Stimulated activated CD4-positive, alpha-beta T cell treated with anti-CD3 and anti-CD28 coated beads, Interleukin-12 subunit alpha, Interleukin-12 subunit beta, amount 100 ng/mL, for 48 hours (primary cell): ENCODE results near the gene ZNF823.

Experiments
- DNase-seq, 3 donors: peaks; one replicate each; pipeline ENCODE4 v3.0.0-alpha.2; 2020; ENCODE audit warnings: low read depth in 2 of 3, low spot score in 1 of 3

The ZNF823 gene

GRCh38 chr19:11737964-11738745, 591 bp downstream of the ZNF823 start:
- DNase-seq = peak in 2 of 3 donors; percentile 5 to 9

- no peak for DNase-seq
Measured at GRCh38 chr19:11736696-11737095, 2.0 kb downstream of the ZNF823 start.

- no peak for DNase-seq
Measured at GRCh38 chr19:11735375-11735774, 3.4 kb downstream of the ZNF823 start.

- DNase-seq = no peak
Measured at GRCh38 chr19:11729586-11729985, 9.2 kb downstream of the ZNF823 start.

- DNase-seq = no peak
Measured at GRCh38 chr19:11722414-11722813, 16.3 kb downstream of the ZNF823 start.

GRCh38 chr19:11721681-11722080, 17.1 kb downstream of the ZNF823 start:
- no peak for DNase-seq

- DNase-seq = no peak
Measured at GRCh38 chr19:11710313-11710712, 28.4 kb downstream of the ZNF823 start.

- no peak for DNase-seq
Measured at GRCh38 chr19:11708457-11708856, 30.3 kb downstream of the ZNF823 start.

GRCh38 chr19:11705474-11705873, 33.3 kb downstream of the ZNF823 start:
- no peak for DNase-seq

- no peak for DNase-seq
Measured at GRCh38 chr19:11704626-11705025, 34.1 kb downstream of the ZNF823 start.

- no peak for DNase-seq
Measured at GRCh38 chr19:11699931-11700794, 38.6 kb downstream of the ZNF823 start.

- DNase-seq = no peak
Measured at GRCh38 chr19:11698231-11698630, 40.5 kb downstream of the ZNF823 start.

- DNase-seq = no peak
Measured at GRCh38 chr19:11697284-11697855, 41.4 kb downstream of the ZNF823 start.

- peak; percentile 84 to 94 (median 89) for DNase-seq
Measured at GRCh38 chr19:11694533-11695439, 44.0 kb downstream of the ZNF823 start.

- DNase-seq = no peak
Measured at GRCh38 chr19:11693505-11694499, 44.9 kb downstream of the ZNF823 start.

- no peak for DNase-seq
Measured at GRCh38 chr19:11692127-11692790, 46.5 kb downstream of the ZNF823 start.

- no peak for DNase-seq
Measured at GRCh38 chr19:11685676-11686650, 52.8 kb downstream of the ZNF823 start.
